ENCODE measurements around the gene HLA-DQA1.
"Not testable (repeated sequence)": the region's sequence is repeated elsewhere in the genome, so short reads cannot be mapped to it uniquely, and the experiment has no call there.

The HLA-DQA1 gene

GRCh38 chr6:32637219-32637880, at the start of gene HLA-DQA1:
HLA-DQA1 (plus strand) TSS chr6:32637406; CDS start chr6:32637459, 53 bp downstream.
- DNase-seq = peak; percentile 37

DNA sequence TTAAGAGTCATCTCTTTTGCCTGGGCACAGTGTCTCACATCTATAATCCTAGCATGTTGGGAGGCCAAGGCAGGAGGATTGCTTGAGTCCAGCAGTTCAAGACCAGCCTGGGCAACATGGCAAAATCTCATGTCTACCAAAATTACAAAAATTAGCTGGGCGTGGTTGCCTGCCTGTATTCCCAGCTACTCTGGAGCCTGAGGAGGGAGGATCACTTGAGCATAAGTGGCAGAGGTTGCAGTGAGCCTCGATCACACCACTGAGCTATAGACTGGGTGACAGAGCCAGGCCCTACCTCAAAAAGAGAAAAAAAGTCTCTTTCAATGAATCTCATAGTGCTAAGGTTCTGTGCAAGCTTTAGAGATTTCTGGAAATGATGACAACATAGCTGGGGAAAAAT, 49.0 kb upstream of the HLA-DQA1 start:
- no peak for DNase-seq

DNA sequence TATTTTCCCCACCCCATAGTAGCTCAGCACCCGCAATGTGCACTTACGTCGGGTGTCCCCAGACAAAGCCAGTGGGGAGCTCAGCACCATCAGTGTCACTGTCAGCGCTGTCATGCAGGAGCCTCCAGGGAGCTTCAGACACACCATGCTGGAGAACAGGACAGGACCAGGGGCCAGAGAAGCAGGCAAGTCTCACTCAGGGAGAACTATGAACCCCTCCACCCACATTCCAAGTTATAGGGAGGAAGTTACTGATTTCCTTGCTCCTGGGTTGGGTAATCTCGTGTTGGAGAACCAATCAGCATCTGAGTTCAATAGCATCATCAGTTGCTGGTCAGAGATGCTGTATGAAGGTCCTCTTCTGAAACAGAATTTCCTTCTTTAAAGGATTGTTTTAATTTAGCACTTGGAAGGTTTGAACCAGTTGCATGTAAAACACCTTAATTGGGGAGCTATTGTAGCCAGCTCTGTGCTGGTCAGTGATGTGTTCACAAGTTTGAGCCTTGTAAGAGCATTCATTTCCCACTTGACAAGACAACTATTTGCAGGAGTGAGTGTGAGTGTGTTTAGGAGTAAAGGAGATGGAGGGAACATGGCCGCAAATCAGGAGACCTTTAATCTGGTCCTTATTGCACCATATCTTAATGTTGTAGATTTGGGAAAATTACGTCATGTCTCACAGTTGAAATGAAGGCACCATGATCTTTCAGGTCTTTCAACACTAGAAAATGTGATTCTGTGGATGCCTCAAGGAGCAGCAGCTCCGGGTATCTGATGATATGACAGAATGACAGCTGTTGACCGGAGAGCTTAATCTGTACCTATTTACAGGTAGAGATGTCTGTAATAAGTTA, 47.4 kb upstream of the HLA-DQA1 start, which contains the start of gene HLA-DRB1:
Gene HLA-DRB1 (minus strand): TSS at position 253 of the 854 bp plus-strand sequence. CDS start 106 bp downstream, at position 147.
- DNase-seq = peak; percentile 51

GRCh38 chr6:32590713-32591112, 46.5 kb upstream of the HLA-DQA1 start:
- not testable (repeated sequence) for DNase-seq

DNA sequence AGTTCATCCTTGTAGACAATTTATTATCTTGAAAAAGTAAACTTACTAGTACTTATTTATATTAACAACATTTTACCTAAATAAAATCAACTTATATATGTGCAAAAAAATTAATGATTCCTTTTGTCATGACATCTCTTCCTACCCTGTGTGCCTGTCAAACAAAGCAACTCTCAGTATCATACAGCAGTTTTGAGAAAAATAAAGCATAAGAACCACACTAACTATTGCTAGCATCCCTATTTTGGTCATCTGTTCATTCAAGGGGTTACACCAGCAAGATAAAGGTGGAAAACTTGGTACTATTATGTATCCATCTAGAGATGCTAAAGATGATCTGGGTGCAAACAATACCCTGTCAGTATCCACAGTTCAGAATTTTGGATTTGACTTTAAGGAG, 40.2 kb upstream of the HLA-DQA1 start:
- no peak for DNase-seq

DNA sequence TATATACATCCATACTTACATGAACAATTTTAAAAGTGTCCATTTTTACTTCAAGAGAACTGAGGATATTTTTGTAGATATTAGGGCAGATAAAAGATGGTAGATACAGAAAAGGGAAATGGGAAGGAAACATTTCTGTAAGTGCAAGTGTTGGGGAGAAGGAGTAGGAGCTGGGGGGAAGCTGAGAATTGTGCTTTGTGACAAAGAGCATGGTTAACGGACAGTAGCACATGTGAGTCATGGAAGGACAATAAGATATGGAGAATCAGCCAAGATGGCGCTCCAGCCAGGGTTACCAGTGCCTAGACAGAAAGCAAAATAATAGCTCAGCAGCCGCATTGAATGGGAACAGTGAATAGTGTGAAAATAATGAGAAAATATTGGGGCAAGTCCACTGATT, 34.8 kb upstream of the HLA-DQA1 start:
- DNase-seq = no peak

DNA sequence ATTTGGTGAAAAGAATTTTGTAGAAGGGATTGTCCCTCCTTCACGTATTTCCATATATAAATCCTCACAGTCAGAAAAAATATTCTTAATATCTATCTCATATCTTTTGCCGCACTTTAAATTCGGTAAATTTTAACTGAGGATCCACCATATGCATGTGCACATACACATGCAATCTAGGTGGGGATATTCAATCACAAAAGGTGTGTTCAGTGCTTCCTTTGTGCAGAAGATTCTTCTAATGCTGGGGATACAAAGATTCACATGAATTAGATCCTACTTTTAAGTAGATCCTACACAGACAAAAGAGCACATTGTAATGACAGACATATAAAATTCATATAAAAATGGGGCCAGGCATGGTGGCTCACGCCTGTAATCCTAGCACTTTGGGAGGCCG, 34.0 kb upstream of the HLA-DQA1 start:
- DNase-seq = no peak

- no peak for DNase-seq
These were observed 33.3 kb upstream of the HLA-DQA1 start for GRCh38 chr6:32603888-32604287.

- DNase-seq = no peak
These were observed 32.8 kb upstream of the HLA-DQA1 start for GRCh38 chr6:32604434-32604877.

GRCh38 chr6:32607263-32607987, 29.8 kb upstream of the HLA-DQA1 start:
- DNase-seq = no peak

DNA sequence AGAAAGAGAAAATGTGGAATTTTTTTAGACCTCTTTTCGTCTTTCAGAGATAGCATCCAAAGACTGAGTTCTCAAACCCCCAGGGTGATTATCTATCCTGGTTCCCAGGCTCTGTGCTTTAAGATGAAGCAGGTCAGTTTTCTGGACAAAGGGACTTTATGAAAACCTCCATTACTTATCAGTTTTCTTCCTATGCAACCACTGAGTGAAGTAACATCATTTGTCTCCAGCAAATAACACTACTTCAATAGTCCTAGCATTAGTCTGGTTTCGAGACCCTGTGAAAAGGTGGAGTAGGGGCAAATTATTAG, 29.3 kb upstream of the HLA-DQA1 start:
- DNase-seq = no peak

DNA sequence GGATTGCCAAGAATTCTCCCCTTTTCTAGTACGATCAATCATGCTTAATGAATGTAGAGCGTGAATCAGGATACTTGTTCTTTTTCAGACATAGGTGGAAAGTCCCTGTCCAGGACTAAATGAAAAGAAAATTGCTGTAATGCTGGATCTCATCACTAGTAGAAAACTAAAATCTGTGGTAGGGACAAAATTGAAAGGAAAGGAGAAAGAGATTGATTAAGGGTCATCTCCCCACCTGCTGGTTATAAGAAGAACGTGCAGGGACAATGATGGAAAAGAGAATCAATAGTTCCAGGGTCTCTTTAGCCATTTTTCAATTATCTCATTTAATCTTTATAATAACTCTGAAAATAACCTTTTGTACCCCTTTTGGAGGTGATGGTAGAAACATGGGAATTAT, 28.8 kb upstream of the HLA-DQA1 start:
- no peak for DNase-seq

DNA sequence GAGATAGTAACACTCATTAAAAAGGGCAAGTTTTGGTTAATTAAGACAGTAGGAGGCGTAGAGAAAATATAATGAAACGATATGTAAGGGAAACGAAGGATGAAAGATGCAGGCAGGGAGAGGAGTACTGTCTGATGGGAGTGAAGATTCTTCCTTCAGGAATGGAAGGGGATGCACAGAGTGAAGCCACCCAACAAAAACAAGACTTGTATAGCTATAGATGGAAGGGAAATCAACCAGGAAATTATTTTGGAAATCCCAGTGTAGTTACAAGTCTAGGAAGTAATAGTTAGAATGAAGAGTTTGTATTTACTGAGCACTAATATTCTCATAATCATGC, 27.8 kb upstream of the HLA-DQA1 start:
- no peak for DNase-seq

GRCh38 chr6:32609731-32610640, 27.2 kb upstream of the HLA-DQA1 start:
- DNase-seq = peak; percentile 78

- peak; percentile 44 for DNase-seq
These were observed 26.4 kb upstream of the HLA-DQA1 start for GRCh38 chr6:32610682-32611296.

DNA sequence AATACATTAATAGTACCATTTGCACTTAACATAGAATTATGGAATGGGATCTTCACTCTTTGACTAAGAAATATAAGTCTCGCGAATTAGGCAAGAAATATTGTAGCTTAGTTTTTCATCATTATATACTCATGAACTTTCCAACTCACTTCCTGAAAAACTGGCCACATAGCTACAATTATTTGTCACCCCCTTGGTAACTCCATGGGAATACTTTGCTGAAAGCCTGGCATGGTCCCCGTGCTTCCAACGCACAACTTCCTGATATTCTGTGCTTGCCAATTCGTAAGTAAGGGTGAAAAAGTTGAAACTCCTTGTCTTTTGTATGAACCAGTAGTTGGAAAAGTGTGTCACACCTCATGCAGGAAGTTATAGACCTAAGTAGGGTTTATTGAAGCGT, 23.7 kb upstream of the HLA-DQA1 start:
- no peak for DNase-seq

DNA sequence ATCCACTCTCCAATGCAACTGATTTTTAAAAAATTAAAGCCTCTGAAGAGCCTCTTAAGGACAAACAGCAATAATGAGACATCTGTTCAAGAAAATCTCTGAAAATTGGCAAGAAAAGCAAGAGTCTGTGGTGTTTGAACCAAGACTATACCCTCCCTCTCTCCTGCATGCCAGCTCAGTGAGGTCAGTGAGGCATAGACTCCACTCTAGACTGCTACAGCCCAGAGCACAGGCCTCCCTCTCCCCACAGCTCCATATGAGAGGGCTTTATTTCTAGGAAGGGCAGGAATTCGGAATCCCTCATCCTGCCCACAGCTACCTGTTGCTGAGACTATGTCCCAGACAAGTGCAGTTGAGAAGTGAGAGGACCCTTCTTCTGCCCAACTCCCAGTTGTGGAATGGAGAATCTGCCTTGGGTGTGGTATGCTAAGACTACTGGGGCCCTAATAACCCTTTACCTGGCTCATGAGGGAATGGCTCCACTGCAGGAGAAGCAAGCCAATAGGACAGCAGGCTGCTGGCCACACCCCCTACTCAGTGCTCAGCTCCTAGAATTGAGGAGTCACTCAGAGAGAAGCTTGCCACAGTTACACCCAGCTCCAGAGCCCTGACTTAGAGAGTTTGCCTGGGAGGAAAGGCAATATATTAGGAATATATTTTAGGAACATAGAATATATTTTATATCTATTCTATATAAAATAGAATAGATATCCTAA, 22.7 kb upstream of the HLA-DQA1 start:
- no peak for DNase-seq

DNA sequence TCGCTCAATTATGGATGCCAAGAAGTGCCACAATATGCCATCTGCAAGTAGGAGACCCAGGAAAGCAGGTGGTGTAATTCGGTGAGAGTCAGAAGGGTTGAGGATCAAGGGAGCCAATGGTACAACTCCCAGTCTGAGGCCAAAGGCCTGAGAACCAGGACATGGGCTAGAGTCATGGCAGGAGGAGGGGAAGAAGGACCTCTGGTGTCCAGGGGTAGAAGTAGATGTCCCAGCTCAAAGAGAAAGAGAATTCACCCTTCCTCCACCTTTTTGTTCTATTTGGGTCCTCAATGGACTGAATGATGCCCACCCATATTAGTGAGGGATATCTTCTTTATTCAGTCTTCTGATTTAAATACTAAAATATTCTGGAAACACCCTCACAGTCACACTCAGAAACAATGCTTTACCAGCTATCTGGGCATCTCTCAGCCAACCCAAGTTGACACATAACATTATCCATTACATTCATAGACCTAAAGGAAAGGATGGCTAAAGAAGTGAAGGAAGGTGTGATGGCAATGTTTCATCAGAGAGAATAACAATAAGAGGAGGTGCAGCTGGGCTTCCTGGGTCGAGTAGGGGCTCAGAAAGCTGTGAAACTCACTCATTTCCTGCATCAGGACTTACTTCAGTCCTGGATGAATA, 21.2 kb upstream of the HLA-DQA1 start:
- DNase-seq = no peak

GRCh38 chr6:32617751-32618150, 19.5 kb upstream of the HLA-DQA1 start:
- no peak for DNase-seq

DNA sequence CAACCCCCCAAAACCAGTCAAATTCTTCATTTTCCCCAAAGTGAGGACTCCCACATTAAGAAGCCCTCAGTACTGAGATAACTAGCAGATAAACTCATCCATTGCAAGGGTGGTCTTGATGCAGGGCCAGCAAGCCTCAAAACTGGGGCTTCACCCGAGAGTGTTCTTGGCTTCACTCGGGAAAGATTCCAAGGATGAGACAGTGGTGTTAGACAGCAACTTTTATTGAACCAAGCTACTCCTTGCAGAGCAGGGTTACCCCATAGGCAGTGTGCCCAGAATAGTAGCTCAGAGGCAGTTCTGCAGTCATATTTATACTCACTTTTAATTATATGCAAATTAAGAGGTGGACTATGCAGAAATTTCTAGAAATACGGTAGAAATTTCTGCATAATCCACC, 15.8 kb upstream of the HLA-DQA1 start:
- DNase-seq = no peak

All from activated CD4-positive, alpha-beta T cell treated with anti-CD3 and anti-CD28 coated beads, Interleukin-2, Interleukin-6, amounts not matched to agents 100 ng/mL and 50 ng/mL, durations not matched to agents 16 hours and 8 hours (primary cell).